ENCODE results near the gene RAP1B.

RAP1B gene

DNA sequence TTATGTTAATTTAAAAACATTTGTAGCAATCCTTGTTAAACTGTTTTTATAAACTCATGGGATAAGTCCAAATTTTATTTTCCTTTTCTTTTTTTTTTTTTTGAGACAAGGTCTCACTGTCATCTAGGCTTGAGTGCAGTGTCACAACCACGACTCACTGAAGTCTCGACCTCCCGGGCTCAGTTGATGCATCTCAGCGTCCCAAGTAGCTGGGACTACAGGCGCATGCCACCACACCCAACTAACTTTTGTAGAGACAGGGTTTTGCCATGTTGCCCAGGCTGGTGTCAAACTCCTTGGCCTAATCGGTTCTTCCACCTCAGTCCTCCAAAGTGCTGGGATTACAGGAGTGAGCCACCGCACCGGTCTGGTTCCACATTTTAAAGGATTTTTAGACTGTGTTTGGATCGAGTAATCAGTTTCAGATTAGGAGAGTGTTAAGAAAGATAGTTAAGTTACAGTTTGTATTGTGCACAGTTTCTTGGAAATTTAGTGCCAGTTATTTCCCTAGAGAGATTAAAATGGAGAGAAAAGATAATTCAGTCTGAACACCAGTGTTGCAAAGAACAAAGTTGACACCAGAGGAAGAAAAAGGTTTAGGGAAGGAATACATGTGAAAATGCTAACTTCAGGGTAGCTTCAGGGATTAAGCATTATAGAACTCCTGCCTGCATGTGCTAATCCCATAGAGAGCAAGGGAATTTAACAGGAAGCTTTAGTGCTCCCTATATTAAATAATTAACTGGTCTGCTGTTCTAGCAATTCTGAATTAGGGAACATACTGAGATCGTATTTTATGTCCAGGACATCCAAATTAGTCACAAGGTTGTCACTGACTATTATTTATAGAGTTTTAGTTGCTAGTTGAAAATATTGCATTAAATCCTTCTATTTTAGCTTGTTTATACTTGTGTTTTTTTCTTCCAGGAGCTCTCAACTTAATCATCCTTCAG lies 10.1 kb downstream of the RAP1B start:
- TF ChIP-seq, protein P1, sequence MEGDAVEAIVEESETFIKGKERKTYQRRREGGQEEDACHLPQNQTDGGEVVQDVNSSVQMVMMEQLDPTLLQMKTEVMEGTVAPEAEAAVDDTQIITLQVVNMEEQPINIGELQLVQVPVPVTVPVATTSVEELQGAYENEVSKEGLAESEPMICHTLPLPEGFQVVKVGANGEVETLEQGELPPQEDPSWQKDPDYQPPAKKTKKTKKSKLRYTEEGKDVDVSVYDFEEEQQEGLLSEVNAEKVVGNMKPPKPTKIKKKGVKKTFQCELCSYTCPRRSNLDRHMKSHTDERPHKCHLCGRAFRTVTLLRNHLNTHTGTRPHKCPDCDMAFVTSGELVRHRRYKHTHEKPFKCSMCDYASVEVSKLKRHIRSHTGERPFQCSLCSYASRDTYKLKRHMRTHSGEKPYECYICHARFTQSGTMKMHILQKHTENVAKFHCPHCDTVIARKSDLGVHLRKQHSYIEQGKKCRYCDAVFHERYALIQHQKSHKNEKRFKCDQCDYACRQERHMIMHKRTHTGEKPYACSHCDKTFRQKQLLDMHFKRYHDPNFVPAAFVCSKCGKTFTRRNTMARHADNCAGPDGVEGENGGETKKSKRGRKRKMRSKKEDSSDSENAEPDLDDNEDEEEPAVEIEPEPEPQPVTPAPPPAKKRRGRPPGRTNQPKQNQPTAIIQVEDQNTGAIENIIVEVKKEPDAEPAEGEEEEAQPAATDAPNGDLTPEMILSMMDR (conservative IDR thresholded peaks at IDR 0.05; ENCODE audit: low read depth): no peak
- ChIA-PET POLR2A (ENCODE audit: low non-redundant PET) (interaction anchor here (0.6 kb wide), 1 partner anchor 11 kb away, joined by 3 read pairs; the partner anchor contains the start of gene RAP1B), CTCF (interaction anchor here (0.6 kb wide), 1 partner anchor 1494 kb away, joined by 3 read pairs; no protein-coding TSS in a partner anchor)
- DNase-seq (ENCODE audit: low spot score): no peak
- no peak overlapping the region for H3K27ac ChIP-seq

DNA sequence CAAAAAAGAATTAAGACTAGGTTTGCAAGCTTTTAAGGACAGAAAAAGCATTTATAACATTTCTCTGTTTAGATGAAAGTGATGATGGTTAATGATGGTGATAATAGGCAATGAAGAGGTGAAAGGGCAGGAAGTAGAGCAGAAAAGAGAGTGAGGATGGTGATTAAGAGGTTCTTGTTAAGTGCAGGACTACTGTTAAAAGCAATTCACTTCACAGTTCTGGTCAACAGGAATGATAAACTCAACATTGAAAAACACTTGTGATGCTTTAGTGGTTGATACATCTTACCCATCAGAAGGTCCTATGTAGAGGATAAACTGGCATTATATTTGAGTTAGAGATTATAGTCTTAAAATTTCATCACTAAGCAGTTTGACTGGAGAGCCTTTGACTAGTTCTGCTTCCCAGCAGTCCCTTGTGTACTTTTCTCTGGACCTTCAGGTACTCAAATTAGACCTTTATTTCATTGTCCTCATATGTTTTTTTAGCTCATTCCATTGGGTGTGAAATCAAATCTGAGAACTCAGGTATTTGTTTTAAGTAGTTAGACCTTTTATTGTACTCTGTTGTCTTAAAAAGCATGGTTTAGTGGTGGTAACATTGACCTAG lies 10.9 kb downstream of the RAP1B start:
- no peak for DNase-seq (ENCODE audit: low spot score)
- TF ChIP-seq, protein P1 (conservative IDR thresholded peaks at IDR 0.05; ENCODE audit: low read depth): no peak
- no peak overlapping the region for H3K27ac ChIP-seq
- ChIA-PET POLR2A (ENCODE audit: low non-redundant PET) (no interaction called here), CTCF (interaction anchor here (0.6 kb wide), 1 partner anchor 1495 kb away, joined by 3 read pairs; no protein-coding TSS in a partner anchor)

GRCh38 chr12:68622250-68622649 lies 11.6 kb downstream of the RAP1B start:
- ChIA-PET CTCF (no interaction called here), POLR2A (ENCODE audit: low non-redundant PET) (no interaction called here)
- H3K27ac ChIP-seq: no peak overlapping the region
- no peak for DNase-seq (ENCODE audit: low spot score)
- TF ChIP-seq, protein P1 (conservative IDR thresholded peaks at IDR 0.05; ENCODE audit: low read depth): no peak

DNA sequence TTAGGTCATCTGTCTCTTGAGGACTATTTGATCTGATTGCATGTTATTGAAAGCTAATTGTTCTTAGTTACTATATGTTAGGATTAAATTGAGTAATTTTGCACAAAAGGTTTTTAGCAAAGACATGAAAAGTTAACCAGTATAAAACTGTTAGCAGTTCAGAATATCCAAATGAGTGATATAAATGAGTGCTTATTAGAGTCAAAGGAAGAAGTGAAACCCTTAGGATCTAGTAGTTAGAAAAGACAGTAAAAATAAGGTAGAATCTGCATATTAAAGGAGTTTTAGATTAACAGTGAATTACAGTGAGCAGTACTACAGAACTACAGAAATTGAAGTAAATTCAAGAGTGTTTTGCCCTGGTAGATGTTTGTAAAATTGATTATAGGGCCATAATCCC lies 12.4 kb downstream of the RAP1B start:
- no peak overlapping the region for H3K27ac ChIP-seq
- POLR2A ChIA-PET (ENCODE audit: low non-redundant PET): no interaction called here
- no peak for DNase-seq (ENCODE audit: low spot score)
- CTCF ChIA-PET: no interaction called here
- TF ChIP-seq, protein P1 (conservative IDR thresholded peaks at IDR 0.05; ENCODE audit: low read depth): no peak

GRCh38 chr12:68623984-68624383 lies 13.3 kb downstream of the RAP1B start:
- POLR2A ChIA-PET (ENCODE audit: low non-redundant PET): no interaction called here
- CTCF ChIA-PET: no interaction called here
- TF ChIP-seq, protein P1 (conservative IDR thresholded peaks at IDR 0.05; ENCODE audit: low read depth): no peak
- DNase-seq (ENCODE audit: low spot score): no peak
- H3K27ac ChIP-seq: no peak overlapping the region

DNA sequence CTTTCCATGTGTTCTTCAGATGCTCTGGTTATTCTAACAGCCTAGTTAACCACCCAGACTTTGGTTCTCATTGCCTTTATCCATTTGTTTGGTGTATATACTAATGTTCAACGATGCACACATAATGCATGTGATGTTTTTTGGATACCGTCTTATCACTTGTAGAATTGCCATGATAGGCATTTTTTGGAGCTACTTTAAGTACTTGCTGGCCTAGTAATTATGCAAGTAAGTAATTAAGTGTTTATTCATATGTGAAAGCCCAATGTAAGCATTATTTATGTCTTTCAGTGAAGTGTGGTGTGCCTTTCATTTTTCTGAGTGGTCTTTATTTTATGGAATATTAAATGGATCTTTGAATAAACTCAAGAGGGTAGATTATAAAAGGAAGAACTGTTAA lies 14.2 kb downstream of the RAP1B start:
- TF ChIP-seq, protein P1 (conservative IDR thresholded peaks at IDR 0.05; ENCODE audit: low read depth): no peak
- DNase-seq (ENCODE audit: low spot score): no peak
- POLR2A ChIA-PET (ENCODE audit: low non-redundant PET): no interaction called here
- CTCF ChIA-PET: no interaction called here
- H3K27ac ChIP-seq: no peak overlapping the region

Measured in RWPE1 (cell line).